PFSK-1 (cell line): ENCODE data around the gene ZFP36. TPM values are rescaled to one million over a fixed set of nuclear protein-coding genes. Genes with fewer than 3 reads are reported as not detected.
A peak's percentile ranks its signal among the peaks of the same experiment; 100 is the strongest.

ENCODE experiments used
- FOXP2 ChIP-seq: optimal IDR thresholded peaks from 2 replicates; pipeline ENCODE3; 2011; ENCODE audit warnings: borderline replicate concordance, control low read depth, inconsistent platforms; ENCODE audit not compliant: insufficient read depth; ENCODE audit errors: extremely low read length, extremely low read depth
- POLR2AphosphoS5 ChIP-seq: IDR thresholded peaks from 2 replicates; pipeline ENCODE4 v1.6.1; 2012; ENCODE audit warnings: low read depth, mild to moderate bottlenecking, control low read depth, low read length, moderate library complexity
- SIN3A ChIP-seq: IDR thresholded peaks from 2 replicates; pipeline ENCODE4 v1.6.1; 2012; ENCODE audit warnings: mild to moderate bottlenecking, low read length, moderate library complexity, borderline replicate concordance; ENCODE audit not compliant: insufficient read depth
- TAF1 ChIP-seq: IDR thresholded peaks from 2 replicates; pipeline ENCODE4 v1.6.1; 2012; ENCODE audit warnings: low read length, control low read depth, borderline replicate concordance; ENCODE audit not compliant: insufficient read depth
- polyA plus RNA-seq: library from polyadenylated mRNA; unstranded; fragments of >200 nt; gene quantifications from one replicate; pipeline ENCODE4 v1.2.1, GENCODE V29; 2012; ENCODE audit warnings: low read depth, missing spikeins; ENCODE audit not compliant: insufficient read length
- TF ChIP-seq, protein P1 (sequence below), 2 experiments: IDR thresholded peaks; 2 replicates each; pipeline versions ENCODE4 v1.6.1 to v1.8.0; 2011 to 2012; ENCODE audit warnings: low read depth in 2 of 2, low read length in 2 of 2, control low read depth in 1 of 2, inconsistent platforms in 1 of 2, mild to moderate bottlenecking in 1 of 2, moderate library complexity in 1 of 2; ENCODE audit not compliant: insufficient read depth in 1 of 2

ZFP36 gene
- 3.0 TPM for polyA plus RNA-seq

DNA sequence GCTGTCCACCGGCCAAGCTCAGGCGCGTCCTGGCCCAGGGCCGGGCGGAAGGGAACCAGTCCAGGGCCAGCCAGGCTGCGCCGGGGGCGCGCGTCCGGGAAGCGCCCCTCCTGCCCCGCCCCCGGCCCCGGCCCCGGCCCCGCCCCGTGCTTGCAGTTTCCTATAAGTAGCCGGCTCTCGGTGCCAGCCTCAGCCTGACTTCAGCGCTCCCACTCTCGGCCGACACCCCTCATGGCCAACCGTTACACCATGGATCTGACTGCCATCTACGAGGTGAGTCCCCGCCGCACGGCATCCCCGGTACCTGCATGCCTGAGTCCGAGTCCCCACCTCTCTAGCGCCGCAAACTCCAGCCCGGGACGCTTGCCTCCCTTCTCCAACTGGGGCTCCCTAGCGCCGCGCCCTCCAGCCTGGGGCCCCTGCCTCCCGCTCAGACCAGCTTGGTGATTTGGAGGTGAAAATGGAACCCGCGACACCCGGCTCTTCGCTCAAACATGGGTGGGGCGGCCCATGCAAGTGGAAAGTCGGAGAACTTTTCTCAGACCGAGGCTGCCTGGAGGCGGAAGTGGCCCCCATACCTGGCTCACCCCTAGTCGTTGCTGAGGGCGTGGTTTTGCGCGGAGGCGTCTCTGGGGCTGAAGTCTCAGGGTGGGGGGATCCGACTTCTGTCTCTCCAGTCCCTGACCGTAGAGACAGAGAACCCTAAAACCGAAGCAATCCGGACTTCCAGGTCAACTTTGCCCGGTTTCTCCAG lies at the start of gene ZFP36:
ZFP36 (plus strand) TSS at position 192 of the 754 bp plus-strand sequence; CDS start at position 250, 58 bp downstream.
- TF ChIP-seq FOXP2 (peak; percentile 70), POLR2AphosphoS5 (peak; percentile 85), TAF1 (no peak)

- no peak for TF ChIP-seq POLR2AphosphoS5
- no peak for TF ChIP-seq FOXP2
- no peak for TF ChIP-seq TAF1
- TF ChIP-seq, protein P1, sequence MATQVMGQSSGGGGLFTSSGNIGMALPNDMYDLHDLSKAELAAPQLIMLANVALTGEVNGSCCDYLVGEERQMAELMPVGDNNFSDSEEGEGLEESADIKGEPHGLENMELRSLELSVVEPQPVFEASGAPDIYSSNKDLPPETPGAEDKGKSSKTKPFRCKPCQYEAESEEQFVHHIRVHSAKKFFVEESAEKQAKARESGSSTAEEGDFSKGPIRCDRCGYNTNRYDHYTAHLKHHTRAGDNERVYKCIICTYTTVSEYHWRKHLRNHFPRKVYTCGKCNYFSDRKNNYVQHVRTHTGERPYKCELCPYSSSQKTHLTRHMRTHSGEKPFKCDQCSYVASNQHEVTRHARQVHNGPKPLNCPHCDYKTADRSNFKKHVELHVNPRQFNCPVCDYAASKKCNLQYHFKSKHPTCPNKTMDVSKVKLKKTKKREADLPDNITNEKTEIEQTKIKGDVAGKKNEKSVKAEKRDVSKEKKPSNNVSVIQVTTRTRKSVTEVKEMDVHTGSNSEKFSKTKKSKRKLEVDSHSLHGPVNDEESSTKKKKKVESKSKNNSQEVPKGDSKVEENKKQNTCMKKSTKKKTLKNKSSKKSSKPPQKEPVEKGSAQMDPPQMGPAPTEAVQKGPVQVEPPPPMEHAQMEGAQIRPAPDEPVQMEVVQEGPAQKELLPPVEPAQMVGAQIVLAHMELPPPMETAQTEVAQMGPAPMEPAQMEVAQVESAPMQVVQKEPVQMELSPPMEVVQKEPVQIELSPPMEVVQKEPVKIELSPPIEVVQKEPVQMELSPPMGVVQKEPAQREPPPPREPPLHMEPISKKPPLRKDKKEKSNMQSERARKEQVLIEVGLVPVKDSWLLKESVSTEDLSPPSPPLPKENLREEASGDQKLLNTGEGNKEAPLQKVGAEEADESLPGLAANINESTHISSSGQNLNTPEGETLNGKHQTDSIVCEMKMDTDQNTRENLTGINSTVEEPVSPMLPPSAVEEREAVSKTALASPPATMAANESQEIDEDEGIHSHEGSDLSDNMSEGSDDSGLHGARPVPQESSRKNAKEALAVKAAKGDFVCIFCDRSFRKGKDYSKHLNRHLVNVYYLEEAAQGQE (IDR thresholded peaks at IDR 0.05; ENCODE audit: insufficient read depth in 1 of 2, low read depth in 2 of 2, low read length in 2 of 2), result no peak
- TF ChIP-seq SIN3A, result no peak
Measured at GRCh38 chr19:39359026-39359425, 47.6 kb upstream of the ZFP36 start.

GRCh38 chr19:39360599-39360998 lies 46.0 kb upstream of the ZFP36 start:
- TF ChIP-seq, protein P1 (IDR thresholded peaks at IDR 0.05; ENCODE audit: insufficient read depth in 1 of 2, low read depth in 2 of 2, low read length in 2 of 2), result no peak
- TF ChIP-seq SIN3A (no peak), POLR2AphosphoS5 (no peak), FOXP2 (no peak), TAF1 (no peak)

GRCh38 chr19:39362682-39363657 lies 43.7 kb upstream of the ZFP36 start:
- TF ChIP-seq SIN3A, result no peak
- no peak for TF ChIP-seq FOXP2
- no peak for TF ChIP-seq POLR2AphosphoS5
- no peak for TF ChIP-seq TAF1
- TF ChIP-seq, protein P1 (IDR thresholded peaks at IDR 0.05; ENCODE audit: insufficient read depth in 1 of 2, low read depth in 2 of 2, low read length in 2 of 2), result no peak

DNA sequence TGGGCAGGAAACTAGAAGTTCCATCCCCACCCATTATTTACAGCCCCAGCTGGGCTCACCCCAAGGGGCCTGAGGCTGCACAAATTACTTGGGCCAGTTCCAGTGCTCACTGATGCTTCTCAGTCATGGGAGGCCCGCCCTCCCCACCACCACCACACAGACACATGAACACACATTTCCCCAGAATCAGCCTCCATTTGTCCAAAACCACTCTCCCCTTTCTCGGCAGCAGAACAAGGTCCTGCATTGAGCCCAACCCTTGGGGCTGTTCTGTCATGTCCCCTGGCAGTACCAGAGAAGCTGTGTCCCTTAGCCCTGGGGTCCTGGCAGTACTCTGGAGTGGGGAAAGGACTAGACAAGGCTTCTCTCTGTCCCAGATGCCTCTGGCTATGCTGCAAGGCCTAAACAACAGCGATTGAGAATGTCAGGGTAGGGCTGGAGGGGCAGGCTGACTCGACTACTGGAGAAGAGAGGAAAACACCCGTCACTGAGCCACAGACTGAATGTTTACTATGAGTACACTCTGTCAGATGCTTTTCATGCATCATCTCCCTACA lies 42.7 kb upstream of the ZFP36 start:
- TF ChIP-seq SIN3A (no peak), TAF1 (no peak), POLR2AphosphoS5 (no peak), FOXP2 (no peak)
- TF ChIP-seq, protein P1 (IDR thresholded peaks at IDR 0.05; ENCODE audit: insufficient read depth in 1 of 2, low read depth in 2 of 2, low read length in 2 of 2), result no peak
